Stimulated activated CD4-positive, alpha-beta T cell treated with anti-CD3 and anti-CD28 coated beads, Interleukin-12 subunit alpha, Interleukin-12 subunit beta, amount 100 ng/mL, for 48 hours (primary cell): ENCODE results near the gene SYNE4.
A peak's percentile ranks its signal among the peaks of the same experiment; 100 is the strongest.
"Not testable (repeated sequence)": the region's sequence is repeated elsewhere in the genome, so short reads cannot be mapped to it uniquely, and the experiment has no call there.

Experiments
- DNase-seq, 3 donors: peaks; one replicate each; pipeline ENCODE4 v3.0.0-alpha.2; 2020; ENCODE audit warnings: low read depth in 2 of 3, low spot score in 1 of 3

SYNE4 gene

GRCh38 chr19:35990771-35991730 is 17.6 kb downstream of the SYNE4 start:
- DNase-seq: no peak

GRCh38 chr19:35990156-35990555 is 18.5 kb downstream of the SYNE4 start:
- no peak for DNase-seq

- DNase-seq: no peak
These were observed 19.8 kb downstream of the SYNE4 start for GRCh38 chr19:35988824-35989223.

GRCh38 chr19:35987571-35987896 is 21.1 kb downstream of the SYNE4 start:
- no peak for DNase-seq

GRCh38 chr19:35986664-35987570 is 21.7 kb downstream of the SYNE4 start:
- no peak for DNase-seq

- no peak for DNase-seq
These were observed 22.5 kb downstream of the SYNE4 start for GRCh38 chr19:35986111-35986510.

GRCh38 chr19:35983177-35983576 is 25.4 kb downstream of the SYNE4 start:
- no peak for DNase-seq

GRCh38 chr19:35980997-35981396 is 27.6 kb downstream of the SYNE4 start:
- not testable (repeated sequence) for DNase-seq

GRCh38 chr19:35978832-35979365 is 29.7 kb downstream of the SYNE4 start:
- DNase-seq: no peak

- DNase-seq: no peak
These were observed 30.3 kb downstream of the SYNE4 start for GRCh38 chr19:35978271-35978670.

- DNase-seq: no peak
These were observed 31.0 kb downstream of the SYNE4 start for GRCh38 chr19:35977446-35978222.

- no peak for DNase-seq
These were observed 32.9 kb downstream of the SYNE4 start for GRCh38 chr19:35975608-35976214.

- DNase-seq: no peak
These were observed 35.1 kb downstream of the SYNE4 start for GRCh38 chr19:35973487-35973886.

GRCh38 chr19:35966771-35967170 is 41.8 kb downstream of the SYNE4 start:
- DNase-seq: no peak

- DNase-seq: peak in 2 of 3 donors; percentile 21 to 48
These were observed 45.1 kb downstream of the SYNE4 start for GRCh38 chr19:35963514-35963913.

- DNase-seq: no peak
These were observed 48.1 kb downstream of the SYNE4 start for GRCh38 chr19:35960432-35960972.

GRCh38 chr19:35959968-35960320 is 48.7 kb downstream of the SYNE4 start:
- no peak for DNase-seq

- peak; percentile 51 to 72 (median 53) for DNase-seq
These were observed 49.3 kb downstream of the SYNE4 start for GRCh38 chr19:35959040-35959967.

- no peak for DNase-seq
These were observed 50.0 kb downstream of the SYNE4 start for GRCh38 chr19:35958660-35959039.
